Hippocampal formation (tissue), 2 donors: ENCODE measurements around the gene ZSCAN5A.
A peak's percentile ranks its signal among the peaks of the same experiment; 100 is the strongest.
"Not testable (repeated sequence)": the region's sequence is repeated elsewhere in the genome, so short reads cannot be mapped to it uniquely, and the experiment has no call there.

Experiments used
- DNase-seq, 2 donors: peaks; one replicate each; lab custom pipeline; 2025; lab: John Stamatoyannopoulos, UW

The ZSCAN5A gene

GRCh38 chr19:56273563-56274117 lies 41.0 kb downstream of the ZSCAN5A start:
- no peak for DNase-seq

- DNase-seq = no peak
Measured at GRCh38 chr19:56272161-56272798, 42.4 kb downstream of the ZSCAN5A start, which contains the start of gene EDDM13. Gene EDDM13 (plus strand): TSS chr19:56272748. CDS start chr19:56272835, 87 bp downstream.

- DNase-seq = no peak
Measured at GRCh38 chr19:56271151-56271550, 43.5 kb downstream of the ZSCAN5A start.

GRCh38 chr19:56270676-56271075 lies 44.0 kb downstream of the ZSCAN5A start:
- no peak for DNase-seq

- no peak for DNase-seq
Measured at GRCh38 chr19:56269348-56269747, 45.3 kb downstream of the ZSCAN5A start.

GRCh38 chr19:56266051-56266450 lies 48.6 kb downstream of the ZSCAN5A start:
- no peak for DNase-seq

- no peak for DNase-seq
Measured at GRCh38 chr19:56263319-56263718, 51.3 kb downstream of the ZSCAN5A start.

GRCh38 chr19:56261932-56262331 lies 52.7 kb downstream of the ZSCAN5A start:
- not testable (repeated sequence) for DNase-seq

GRCh38 chr19:56261145-56261544 lies 53.5 kb downstream of the ZSCAN5A start:
- DNase-seq = no peak

GRCh38 chr19:56258272-56258671 lies 56.4 kb downstream of the ZSCAN5A start:
- DNase-seq = no peak

GRCh38 chr19:56253737-56254136 lies 60.9 kb downstream of the ZSCAN5A start:
- DNase-seq = peak in 1 of 2 donors; percentile 68

- DNase-seq = peak in 1 of 2 donors; percentile 39
Measured at GRCh38 chr19:56252699-56253422, 61.8 kb downstream of the ZSCAN5A start.

- DNase-seq = not testable (repeated sequence)
Measured at GRCh38 chr19:56248736-56249338, 65.8 kb downstream of the ZSCAN5A start.

GRCh38 chr19:56245764-56246163 lies 68.9 kb downstream of the ZSCAN5A start:
- DNase-seq = not testable (repeated sequence)

- no peak for DNase-seq
Measured at GRCh38 chr19:56245121-56245740, 69.4 kb downstream of the ZSCAN5A start.

- DNase-seq = no peak
Measured at GRCh38 chr19:56223481-56223880, 91.2 kb downstream of the ZSCAN5A start.

- no peak for DNase-seq
Measured at GRCh38 chr19:56222901-56223300, 91.7 kb downstream of the ZSCAN5A start.

- no peak for DNase-seq
Measured at GRCh38 chr19:56221851-56222250, 92.8 kb downstream of the ZSCAN5A start.

GRCh38 chr19:56221442-56221841 lies 93.2 kb downstream of the ZSCAN5A start:
- not testable (repeated sequence) for DNase-seq

GRCh38 chr19:56218961-56219360 lies 95.7 kb downstream of the ZSCAN5A start:
- DNase-seq = no peak

- no peak for DNase-seq
Measured at GRCh38 chr19:56217039-56217949, 97.3 kb downstream of the ZSCAN5A start.
